HG02943 (cell line): Measurements from ENCODE around the gene JAG2.

Experiments
- ATAC-seq: cut with Tn5 transposase; IDR thresholded peaks from one replicate; pipeline ENCODE4 v1.9.1; 2021; ENCODE audit warnings: mild to moderate bottlenecking, low read depth, moderate library complexity; ENCODE audit not compliant: unreplicated experiment

JAG2 gene

DNA sequence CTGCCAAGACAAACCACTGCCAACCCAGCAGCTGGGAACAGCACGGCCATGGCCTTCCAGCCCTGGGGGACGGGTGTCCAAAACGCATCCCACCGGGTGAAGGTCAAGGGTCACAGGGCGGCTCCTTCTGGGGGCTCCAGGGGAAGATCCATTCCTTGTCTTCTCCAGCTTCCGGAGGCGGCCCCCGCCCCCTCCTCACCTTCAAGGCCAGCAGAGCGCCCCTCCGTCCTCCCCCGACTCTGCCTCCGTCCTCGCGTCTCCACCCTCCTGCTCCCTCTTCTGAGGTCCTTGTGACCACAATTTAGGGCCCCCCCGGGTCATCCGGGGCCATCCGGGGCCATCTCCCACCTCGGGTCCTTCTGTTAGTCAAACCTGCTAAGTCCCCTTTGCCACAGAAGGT is 16.4 kb upstream of the JAG2 start:
- no peak for ATAC-seq

DNA sequence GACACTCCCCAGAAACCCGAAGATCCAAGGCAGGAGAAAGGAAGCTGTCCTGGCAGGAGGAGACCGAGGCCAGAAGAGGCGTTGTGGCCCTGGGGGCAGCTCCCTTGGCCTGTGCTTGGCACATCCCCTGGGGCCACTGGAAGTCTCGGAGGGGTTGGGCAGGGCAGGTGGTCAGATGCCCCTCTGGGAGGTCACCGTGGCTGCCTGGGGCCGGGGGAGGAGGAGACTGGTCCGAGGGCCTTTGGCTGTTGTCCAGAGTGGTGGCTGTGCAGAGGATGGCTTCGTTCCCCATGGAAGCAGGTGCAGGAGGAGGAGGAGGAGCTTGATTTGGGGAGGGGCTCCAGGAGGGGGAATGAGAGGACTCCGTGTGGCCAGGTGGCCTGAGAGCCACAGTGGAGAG is 15.9 kb upstream of the JAG2 start:
- ATAC-seq: no peak

DNA sequence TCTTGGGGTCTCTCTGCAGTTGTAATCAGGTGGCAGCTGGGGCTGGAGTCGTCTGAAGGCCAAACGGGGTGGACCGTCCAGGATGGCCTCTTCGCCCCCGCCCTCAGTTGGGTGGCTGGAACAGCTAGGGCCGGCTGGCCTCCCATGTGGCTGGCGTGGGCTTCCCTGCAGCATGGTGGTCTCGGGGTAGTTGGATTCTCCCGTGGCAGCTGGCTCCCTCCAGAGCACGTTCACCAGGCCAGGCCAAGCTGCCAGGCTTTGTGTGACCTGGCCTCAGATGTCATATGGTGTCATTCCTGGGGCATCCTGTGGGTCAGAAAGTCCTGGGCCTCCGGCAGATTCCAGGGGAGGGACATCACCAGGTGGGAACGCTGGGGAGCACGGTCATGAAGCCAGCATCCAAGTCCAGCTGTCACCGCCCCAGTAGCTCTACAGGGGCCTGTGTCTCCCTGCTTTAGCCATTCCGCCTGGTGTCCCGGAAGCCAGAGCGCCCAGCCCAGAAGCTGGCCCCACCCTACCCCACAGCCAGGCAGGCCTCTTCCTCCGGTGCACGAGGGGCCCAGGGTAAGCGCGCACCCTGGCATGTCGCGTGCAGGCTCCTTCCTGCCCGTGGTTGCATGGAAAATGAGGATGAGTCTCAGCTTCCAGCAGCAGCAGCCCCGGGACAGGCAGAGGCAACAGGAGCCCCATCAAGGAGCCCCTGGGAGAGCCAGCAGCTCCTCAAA is 13.9 kb upstream of the JAG2 start:
- no peak for ATAC-seq

DNA sequence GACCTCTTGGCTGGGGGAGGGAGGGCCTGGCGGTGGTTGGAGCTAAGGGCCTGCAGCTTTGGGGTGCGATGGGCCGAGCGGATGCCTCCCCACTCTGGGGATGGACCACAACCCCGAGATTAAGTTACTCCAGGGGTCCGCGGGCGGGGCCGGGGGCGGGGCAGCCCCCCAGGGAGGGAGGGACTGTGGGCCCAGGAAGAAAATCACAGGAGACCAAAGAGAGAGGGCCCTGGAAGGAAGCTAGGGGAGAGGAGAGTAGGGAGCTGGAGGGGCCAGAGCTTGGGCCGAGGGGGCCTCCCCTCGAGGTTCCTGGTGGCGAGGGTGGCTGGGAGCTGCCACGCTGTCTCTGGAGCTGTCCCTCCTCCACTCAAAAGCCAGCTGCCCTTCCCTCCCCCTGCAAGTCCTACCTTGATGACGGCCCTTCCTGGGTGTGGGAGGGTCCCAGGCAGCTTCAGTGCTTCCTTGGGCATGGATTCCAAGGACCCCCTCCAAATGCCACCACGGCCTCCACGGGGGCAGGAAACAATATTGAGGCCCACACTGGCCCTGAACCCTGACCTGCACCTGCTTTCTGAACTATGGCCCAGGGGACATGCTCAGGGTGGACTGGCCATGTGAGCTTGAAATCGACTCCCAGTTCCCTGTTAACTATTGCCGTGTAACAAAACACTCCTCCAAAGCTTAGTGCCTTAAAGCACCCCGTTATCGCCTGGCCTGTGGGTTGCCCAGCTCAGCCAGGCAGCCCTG is 13.1 kb upstream of the JAG2 start:
- ATAC-seq: no peak

DNA sequence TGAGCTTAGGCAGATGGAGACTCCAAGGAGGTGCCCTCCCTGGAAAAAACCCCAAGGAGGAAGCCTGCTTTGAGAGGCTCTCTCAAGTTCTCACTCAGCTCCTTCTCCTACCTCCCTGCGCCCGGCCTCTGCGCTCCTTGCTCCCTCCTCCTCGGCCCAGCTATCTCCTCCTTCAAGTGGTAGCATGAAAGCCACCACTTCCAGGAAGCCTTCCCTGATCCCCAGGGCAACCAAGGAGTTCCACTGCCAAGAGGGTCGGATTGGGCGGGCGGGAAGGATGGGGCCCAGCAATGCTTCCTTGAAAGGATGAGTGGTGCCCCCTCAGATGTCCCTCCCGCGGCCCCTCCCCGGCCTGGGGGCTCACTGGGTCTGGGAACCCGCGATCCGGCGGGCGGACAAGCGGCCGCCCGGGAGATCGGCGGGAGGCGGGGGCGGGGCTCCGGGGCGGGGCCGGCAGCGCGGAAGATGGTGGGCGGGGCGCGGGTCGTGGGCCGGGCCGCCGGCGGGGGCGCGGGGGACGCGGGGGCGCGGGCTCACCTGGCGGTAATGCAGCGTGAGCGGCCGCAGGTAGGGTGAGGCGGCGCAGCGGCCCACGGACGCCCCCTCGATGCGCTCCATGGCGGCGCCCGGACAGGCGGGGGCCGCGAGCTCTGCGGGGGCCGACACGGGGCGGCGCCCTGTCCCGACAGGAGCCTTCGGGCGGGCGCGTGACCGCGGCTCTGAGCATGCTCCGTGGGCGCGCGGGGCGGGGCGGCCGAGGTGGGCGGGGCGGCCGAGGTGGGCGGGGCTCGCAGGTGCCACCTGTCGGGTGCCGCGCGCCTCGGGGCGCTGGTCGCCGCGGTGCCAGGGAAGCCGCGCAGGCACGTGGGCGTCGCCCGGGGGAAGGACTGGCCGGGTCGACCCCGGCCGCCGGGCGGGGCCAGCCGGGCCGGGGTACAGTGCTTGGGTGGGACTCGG is 12.3 kb upstream of the JAG2 start, which contains the start of gene NUDT14:
Gene NUDT14, minus strand, starts transcription at position 721 of the 957 bp plus-strand sequence. Its CDS starts 103 bp downstream, at position 618.
- peak; percentile 56 for ATAC-seq

DNA sequence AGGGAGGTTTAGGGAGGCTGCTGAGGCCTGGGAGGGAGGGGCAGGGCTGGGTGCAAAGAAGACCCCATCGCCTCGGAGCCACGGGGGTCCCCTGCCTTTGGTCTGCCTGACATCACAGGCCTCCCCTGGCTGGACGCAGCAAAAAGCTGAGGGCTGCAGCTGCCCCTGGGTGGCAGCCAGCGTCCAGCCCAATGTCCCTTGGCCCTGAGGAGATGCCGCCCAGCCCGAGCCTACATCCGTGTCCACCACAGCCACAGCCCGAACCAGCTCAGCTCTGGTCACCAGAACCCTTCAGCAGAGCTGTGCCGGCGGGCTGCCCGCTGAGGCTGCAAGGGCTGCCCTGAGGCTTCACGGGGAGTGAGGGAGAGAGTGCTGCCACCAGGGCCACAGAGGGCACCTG is 10.6 kb upstream of the JAG2 start:
- ATAC-seq: no peak

DNA sequence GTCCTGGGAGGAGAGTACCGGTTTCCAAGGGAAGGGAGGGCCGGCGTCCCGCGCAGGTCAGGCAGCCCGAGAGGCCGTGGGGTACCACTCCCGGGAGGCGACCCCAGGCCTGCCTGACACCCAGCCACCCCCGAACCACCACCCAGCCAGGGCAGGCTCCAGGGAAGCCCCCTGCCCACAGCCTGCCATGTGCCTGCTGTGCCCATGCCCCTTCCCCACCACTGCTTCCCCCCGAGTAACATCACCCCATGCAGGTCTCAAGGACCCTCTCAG is 10.2 kb upstream of the JAG2 start:
- ATAC-seq: no peak

DNA sequence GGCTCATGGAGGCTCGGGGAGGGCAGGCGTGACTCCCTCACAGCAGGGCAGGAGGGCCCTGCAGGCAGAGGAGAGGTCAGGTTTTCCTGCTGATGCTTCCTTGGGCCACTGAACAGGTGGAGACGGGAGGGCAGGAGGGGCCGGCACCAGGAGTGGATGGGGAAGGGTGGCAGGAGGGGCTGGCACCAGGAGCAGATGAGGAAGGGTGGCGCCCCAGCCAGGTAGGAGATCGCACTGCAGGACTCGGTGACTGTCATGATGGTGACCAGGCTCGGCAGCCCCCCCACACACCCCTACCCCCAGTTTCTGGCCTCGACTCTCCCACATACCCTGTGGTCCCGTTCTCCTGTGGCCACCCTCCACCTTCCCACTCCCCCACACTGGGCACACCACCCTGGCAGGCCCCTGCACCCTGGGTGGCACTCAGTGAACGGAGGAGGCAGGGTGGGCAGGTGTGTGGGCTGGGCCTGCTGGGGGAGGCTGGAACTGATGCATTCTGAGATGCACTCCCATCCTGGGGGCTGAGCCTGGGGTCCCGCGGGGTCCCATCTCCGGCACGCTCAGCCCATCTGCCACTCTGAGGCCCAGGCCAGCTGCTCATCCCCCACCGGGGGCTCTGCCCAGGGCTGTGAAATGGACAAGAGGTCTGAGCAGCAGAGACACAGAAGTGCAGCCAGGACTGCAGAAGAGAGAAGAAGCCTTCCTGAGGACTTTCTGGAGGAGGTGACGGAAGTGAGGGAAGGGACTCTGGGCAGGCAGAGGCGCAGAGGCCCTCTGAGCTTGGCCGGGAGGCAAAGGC is 9.7 kb upstream of the JAG2 start:
- ATAC-seq: no peak

DNA sequence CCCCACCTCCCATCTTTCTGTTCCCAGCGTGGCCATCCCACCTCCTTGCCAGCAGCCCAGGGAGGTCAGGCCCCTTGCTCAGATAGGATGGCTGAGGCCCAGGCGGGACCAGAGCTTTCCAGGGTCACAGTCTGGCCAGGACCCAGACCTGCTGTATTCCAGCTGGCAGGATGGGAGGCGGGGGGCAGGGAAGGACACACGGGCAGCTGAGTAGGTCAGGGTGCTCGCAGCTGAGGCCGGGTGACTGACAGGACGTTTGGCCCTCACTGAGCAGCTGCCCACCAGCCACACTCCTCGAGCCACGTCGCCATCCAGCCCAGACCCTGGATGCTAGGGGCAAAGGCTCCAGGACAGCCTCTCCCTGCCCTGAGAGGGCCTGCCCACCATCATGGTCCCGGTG is 8.5 kb upstream of the JAG2 start:
- ATAC-seq: no peak

DNA sequence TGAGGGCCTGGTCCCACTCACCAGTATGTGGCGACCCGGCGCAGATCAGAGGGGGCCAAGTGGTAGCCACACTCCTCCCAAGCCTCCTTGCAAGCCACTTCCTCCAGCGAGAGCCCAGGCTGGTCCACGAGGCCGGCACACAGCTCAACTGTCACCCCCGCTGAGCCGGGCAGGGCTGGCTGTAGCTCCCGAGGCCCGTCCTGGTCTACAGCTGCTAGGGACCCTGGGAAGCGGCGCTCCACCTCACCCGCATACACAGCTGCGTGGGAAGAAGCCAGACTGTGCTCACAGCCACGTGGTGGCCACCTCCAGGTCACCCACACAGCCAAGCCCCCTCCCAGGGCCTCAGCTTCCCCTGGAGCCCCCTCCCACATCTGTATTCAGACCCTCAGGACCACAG is 7.9 kb upstream of the JAG2 start:
- ATAC-seq: no peak

DNA sequence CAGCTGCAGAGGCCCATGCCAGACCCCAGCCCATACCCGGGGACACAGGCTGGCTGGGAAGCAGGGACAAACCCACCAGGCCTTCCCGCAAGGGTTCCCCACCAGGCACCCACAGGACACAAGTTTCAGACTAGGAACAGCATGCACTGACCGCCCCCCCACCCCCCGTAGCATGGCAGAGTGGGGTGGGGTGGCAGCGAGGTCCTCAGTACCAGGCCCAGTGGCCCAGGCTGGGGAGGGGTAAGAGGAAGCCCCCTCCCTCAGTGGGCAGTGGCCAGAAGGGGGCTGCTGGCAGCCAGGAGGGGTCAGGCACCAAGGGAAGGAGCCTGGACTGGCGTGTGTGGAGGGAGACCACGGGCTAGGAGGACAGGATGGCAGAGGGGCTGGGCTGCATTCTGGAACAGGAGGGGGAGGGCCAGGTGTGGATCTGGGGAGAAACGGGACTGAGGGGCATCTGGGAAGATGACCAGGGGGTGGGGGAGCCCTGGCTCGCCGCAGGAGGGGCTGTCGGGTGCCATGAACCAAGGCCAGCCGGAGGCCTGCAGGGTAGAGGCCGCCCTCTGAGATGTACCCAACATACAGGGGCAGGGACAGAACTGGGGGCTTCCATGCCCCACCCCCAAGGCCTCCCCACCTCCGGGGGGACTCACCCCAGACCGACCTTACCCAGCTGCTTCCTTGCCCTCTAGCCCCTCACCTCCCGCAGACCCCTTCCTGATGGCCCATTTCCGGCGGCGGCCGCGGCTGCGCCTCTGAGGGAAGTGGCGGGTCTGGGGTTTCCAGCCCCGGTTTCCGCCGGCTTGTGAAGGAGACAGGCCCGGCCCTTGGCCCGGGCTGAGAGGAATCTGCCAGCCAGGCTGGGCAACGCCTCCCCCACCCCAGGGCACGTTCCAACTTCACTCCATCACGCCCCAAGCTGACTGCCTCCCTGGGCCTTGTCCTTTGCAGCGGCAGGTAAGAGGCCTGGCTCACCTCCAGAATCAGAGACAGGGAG is 5.6 kb upstream of the JAG2 start:
- ATAC-seq: no peak

DNA sequence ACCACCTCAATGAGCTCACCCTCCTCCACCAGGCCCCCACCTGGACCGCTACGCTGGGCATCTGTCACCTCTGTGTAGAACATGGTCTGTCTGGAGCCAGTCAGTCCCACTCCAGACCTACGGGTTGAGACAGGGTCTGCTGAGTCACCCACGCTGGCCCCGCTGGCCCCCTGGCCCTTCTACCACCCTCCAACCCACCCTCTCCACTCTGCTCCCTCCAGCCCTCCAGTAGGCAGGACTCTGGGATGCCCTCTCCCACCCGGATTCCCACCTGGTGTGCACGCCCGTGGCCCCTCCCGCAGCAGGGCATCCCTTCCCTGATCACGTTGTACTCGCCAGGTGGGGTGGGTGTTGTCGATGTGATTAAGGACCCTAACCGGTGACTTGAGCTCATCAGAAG is 4.6 kb upstream of the JAG2 start:
- ATAC-seq: no peak

DNA sequence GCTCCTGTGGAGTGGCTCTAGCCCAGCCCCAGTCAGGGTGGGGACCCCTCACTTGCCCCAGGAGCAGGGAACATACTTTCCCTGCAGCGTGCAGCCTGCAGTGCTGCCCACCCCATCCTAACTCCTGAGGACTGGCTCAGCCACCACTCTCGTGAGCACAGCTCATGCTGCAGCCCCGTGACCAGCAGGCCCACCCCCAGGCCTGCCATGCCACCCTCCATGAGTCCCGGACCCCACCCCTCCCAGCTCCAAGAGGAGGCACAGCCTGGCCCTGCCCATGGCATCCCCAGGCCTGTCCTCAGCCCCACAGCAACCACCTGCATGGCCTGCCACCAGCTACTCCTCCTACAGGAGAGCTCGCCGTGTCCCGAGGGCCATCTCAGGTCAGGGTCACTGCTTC is 3.9 kb upstream of the JAG2 start:
- ATAC-seq: no peak

DNA sequence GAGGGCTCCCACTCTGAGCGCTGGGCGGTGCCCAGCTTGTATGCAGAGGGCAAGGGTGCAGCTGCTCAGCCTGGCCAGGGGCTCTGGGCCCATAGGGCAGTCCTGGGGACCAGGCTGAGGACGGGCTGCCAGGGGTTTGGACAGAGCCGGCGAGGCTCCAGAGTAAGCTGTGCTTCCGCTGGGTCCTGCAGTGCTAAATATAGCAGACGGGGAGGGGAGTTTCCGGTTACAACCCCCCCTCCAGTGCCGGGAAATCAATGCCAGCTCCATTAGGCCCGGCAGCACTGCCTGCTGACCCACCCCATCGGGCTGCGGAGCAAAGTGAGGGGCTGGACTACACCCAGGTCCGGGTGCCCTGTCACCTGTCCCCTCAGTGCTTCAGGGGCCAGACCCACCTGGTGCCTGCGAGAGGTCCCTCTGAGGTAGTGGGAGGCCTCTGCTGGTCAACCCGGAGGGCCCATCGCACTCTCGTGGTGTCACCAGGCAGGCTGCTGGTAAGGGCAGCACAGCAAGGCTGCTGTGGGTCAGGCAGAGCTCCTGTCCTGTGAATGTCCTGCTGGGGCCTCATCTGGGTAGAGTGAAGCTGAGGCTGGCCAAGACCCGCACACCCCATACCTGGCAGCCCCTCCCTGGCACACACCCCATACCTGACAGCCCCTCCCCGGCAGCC is 2.6 kb upstream of the JAG2 start:
- ATAC-seq: no peak

DNA sequence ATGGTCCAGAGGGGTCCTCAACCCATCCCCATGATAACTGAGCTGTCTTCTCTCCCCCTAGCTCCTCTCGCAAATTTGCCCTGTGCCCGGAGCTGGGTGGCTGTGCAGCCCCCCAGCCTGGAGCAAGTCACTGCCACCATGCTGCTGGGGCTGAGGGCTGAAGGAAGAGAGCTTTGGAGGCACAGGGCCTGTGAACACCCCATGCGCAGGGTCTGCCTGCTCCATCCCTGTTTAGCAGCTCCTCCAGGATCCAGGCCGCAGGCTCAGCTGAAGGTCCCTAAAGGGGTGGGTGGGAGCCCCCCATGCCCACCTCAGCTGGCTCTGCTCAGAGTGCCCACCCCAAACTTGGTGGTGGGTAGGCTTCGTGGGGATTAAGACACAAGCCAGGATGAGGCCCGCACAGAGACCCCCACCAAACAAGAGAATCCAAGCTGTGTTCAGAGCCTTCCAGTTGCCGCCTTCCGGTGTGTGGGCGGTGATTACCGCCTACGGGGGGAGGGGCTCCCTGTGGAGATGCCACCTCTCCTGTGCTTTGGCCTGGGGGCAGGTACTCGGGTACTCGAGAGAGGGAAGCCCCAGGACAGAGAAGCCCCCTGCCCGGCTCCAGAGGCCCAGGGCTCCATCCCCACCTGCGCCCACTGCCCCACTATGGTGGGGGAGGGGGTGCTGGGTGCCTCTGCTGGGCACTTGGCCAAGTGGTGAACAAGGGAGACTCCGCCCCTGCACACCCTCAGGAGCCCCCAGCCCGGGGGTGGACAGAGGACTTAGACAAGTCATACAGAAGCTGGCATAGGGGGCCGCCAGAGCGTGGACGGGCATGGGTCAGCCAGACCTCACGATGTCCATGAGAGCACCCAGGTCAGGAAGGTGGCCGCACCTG is 1.4 kb upstream of the JAG2 start:
- no peak for ATAC-seq

DNA sequence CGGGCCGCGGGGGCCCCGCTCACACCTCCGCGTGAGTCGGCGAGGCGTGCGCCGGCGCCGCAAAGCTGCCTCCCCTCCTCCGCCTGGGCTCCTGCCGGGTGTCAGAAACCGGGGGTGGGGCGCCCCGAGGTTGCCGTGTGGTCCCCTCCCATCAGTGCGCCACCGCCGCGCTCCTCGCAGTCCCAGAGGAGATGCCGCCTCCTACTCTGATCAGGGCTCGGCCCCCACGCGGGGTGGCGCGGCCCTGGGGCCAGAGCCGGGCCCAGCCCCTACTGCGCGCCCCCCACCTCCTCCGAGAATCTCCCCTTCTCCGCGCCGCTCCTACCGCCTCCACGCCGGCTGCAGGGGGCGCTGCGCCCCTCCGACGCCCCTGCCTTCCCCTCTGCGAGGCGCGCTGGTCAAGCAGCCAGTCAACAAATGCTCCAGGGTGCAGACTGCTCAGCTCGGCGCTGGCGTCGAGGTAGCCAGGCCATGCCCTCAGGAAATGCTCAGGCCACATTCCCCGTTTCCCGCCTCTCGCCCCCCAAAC is 467 bp upstream of the JAG2 start:
- ATAC-seq: no peak

DNA sequence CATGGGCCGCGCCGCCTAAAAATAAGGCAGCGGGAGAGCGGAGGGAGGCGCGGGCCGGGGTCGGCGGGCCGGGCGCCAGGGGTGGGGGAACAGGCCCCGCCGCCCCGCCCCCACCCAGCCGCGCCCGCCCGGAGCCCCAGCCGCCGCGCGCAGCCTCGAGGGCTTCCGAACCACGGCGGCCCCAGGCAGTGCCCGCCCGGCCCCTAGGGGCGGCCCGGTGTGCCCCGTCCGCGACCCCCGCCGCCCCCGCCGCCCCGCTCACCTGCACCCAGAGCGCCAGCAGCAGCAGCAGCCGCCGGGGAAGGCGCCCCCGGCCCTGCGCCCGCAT is 519 bp downstream of the JAG2 start:
- ATAC-seq: no peak
